ENCODE results near the gene FAM200C.

- TF ChIP-seq CTCF (IDR thresholded peaks at IDR 0.05) (no peak), EZH2 (IDR thresholded peaks at IDR 0.05; ENCODE audit: borderline replicate concordance, insufficient read depth, low read depth, low read length, poor library complexity, severe bottlenecking) (no peak)
Observed at GRCh38 chr5:160366230-160366629, 33.6 kb downstream of the FAM200C start.

Measured in B cell (primary cell).